HEK293T (cell line): Measurements from ENCODE around the gene GRAMD1B.
"Not testable (repeated sequence)": the region's sequence is repeated elsewhere in the genome, so short reads cannot be mapped to it uniquely, and the experiment has no call there.

Source experiments
- CTCF ChIA-PET: fragments of 350-600 bp; formaldehyde crosslinking; extraction: SDS; loops from one replicate; lab custom pipeline; 2021; ENCODE audit warnings: antibody characterized with exemption, inconsistent platforms; lab: Yijun Ruan, JAX
- POLR2A ChIA-PET: fragments of 350-600 bp; formaldehyde crosslinking; extraction: SDS; loops from one replicate; lab custom pipeline; 2020; ENCODE audit warnings: antibody characterized with exemption, inconsistent platforms; lab: Yijun Ruan, JAX
- DNase-seq: peaks from one replicate; pipeline ENCODE4 v3.0.0; 2012; ENCODE audit warnings: mixed read lengths; ENCODE audit errors: extremely low spot score
- ARNT ChIP-seq: fragments of 450-650 bp; IDR thresholded peaks from 2 replicates; pipeline ENCODE4 v1.6.1; 2017; ENCODE audit warnings: mild to moderate bottlenecking
- BHLHE40 ChIP-seq: fragments of 450-650 bp; IDR thresholded peaks from 2 replicates; pipeline ENCODE4 v1.6.1; 2016; ENCODE audit warnings: mild to moderate bottlenecking, moderate library complexity, borderline replicate concordance
- CTBP1 ChIP-seq: fragments of 450-650 bp; IDR thresholded peaks from 2 replicates; pipeline ENCODE4 v1.6.1; 2016; ENCODE audit warnings: borderline replicate concordance
- ELF4 ChIP-seq: fragments of 450-650 bp; IDR thresholded peaks from 2 replicates; pipeline ENCODE4 v1.6.1; 2017; ENCODE audit warnings: antibody characterized with exemption
- FOXA1 ChIP-seq: fragments of 450-650 bp; IDR thresholded peaks from 2 replicates; pipeline ENCODE4 v1.6.1; 2016; ENCODE audit warnings: mild to moderate bottlenecking
- FOXK2 ChIP-seq: fragments of 450-650 bp; IDR thresholded peaks from 2 replicates; pipeline ENCODE4 v1.6.1; 2016; ENCODE audit warnings: mild to moderate bottlenecking
- FOXM1 ChIP-seq: fragments of 450-650 bp; IDR thresholded peaks from 2 replicates; pipeline ENCODE4 v1.6.1; 2017; ENCODE audit warnings: mild to moderate bottlenecking, borderline replicate concordance
- HDGF ChIP-seq: fragments of 450-650 bp; IDR thresholded peaks from 2 replicates; pipeline ENCODE4 v1.6.1; 2017; ENCODE audit warnings: antibody characterized with exemption, borderline replicate concordance
- L3MBTL2 ChIP-seq: fragments of 450-650 bp; conservative IDR thresholded peaks from 2 replicates; pipeline ENCODE4 v1.6.1; 2016; ENCODE audit warnings: mild to moderate bottlenecking
- LEF1 ChIP-seq: fragments of 450-650 bp; IDR thresholded peaks from 2 replicates; pipeline ENCODE4 v1.6.1; 2017; ENCODE audit warnings: mild to moderate bottlenecking, borderline replicate concordance
- NFRKB ChIP-seq: fragments of 450-650 bp; IDR thresholded peaks from 2 replicates; pipeline ENCODE4 v1.6.1; 2016; ENCODE audit warnings: mild to moderate bottlenecking, moderate library complexity
- SP1 ChIP-seq: fragments of 450-650 bp; IDR thresholded peaks from 2 replicates; pipeline ENCODE4 v1.6.1; 2017
- SUZ12 ChIP-seq: fragments of 450-650 bp; IDR thresholded peaks from 2 replicates; pipeline ENCODE4 v1.6.1; 2016; ENCODE audit warnings: mild to moderate bottlenecking
- TARDBP ChIP-seq: fragments of 450-650 bp; IDR thresholded peaks from 2 replicates; pipeline ENCODE4 v1.6.1; 2016
- ZNF384 ChIP-seq: fragments of 450-650 bp; IDR thresholded peaks from 2 replicates; pipeline ENCODE4 v1.6.1; 2016
- TF ChIP-seq, protein P1 (sequence below): fragments of 450-650 bp; IDR thresholded peaks from 2 replicates; pipeline ENCODE4 v1.6.1; 2016

GRAMD1B gene

DNA sequence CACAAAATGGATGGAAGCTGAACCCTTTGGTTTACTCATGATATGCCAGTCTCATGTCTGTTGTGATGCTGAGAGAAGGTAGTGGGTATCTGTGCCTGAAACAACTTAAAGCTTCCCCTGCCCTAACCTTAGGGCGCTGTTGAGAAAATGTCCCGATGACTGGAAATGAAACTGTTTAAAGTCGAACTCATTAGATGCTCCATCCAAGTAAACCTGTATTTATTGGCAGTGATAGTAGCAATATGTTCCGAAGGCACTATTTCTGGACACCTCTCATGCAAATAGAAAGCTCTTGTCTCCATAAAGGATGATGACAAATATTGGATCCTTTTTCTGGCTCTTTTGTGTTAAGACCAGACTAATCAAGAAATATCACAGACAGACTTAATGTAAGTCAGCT is 86.2 kb downstream of the GRAMD1B start:
- DNase-seq = no peak
- TF ChIP-seq CTBP1 (no peak), NFRKB (no peak), BHLHE40 (no peak), SP1 (no peak), LEF1 (no peak), ELF4 (no peak), TARDBP (no peak), ZNF384 (no peak), L3MBTL2 (no peak), FOXM1 (no peak), SUZ12 (no peak), HDGF (no peak), FOXA1 (no peak), FOXK2 (no peak), ARNT (no peak)
- TF ChIP-seq, protein P1, sequence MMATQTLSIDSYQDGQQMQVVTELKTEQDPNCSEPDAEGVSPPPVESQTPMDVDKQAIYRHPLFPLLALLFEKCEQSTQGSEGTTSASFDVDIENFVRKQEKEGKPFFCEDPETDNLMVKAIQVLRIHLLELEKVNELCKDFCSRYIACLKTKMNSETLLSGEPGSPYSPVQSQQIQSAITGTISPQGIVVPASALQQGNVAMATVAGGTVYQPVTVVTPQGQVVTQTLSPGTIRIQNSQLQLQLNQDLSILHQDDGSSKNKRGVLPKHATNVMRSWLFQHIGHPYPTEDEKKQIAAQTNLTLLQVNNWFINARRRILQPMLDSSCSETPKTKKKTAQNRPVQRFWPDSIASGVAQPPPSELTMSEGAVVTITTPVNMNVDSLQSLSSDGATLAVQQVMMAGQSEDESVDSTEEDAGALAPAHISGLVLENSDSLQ = no peak
- ChIA-PET CTCF (interaction anchor here (0.6 to 1.3 kb wide), 3 partner anchors 38 to 1682 kb away, joined by 3 to 6 read pairs (median 5); no protein-coding TSS in a partner anchor), POLR2A (no interaction called here)

DNA sequence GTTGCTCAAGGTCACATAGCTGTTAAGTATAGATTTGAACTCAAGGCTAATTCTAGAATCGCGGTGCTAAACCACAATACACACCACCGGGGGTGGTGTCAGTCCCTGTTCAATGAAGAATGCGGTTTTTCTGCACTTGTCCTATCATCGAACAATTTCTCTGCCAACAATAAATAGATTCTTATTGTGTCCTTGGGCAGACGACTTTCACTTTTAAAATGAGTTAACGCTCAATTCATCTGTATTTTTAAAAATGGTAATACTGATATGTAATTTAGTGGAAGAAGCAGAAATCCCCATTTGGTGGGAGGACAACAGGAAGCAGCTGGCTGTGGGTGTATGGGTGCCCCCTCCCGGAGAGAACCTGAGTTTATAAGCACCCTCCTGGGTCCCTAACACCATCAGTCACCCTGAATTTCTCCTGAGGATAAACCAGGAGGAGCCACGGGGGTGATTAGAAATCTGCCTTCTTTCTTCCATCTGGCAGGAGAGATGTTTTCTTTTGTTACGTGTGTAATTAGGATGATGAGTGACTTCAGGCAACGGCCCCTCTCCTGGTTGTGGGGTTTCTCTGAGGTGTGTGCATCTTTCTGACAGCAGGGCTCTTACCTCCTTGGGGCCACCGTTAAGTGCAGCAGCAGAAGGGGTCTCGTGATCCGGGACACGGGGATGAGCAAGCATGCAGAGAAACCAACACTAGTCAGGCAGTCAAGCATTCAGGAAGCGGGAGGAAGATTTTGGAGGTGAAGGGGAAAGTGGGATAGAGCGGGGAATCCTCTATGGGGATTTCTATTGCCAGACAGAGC is 87.7 kb downstream of the GRAMD1B start:
- POLR2A ChIA-PET = no interaction called here
- DNase-seq = no peak
- TF ChIP-seq ELF4 (no peak), SUZ12 (no peak), LEF1 (no peak), FOXA1 (no peak), SP1 (no peak), NFRKB (no peak), ZNF384 (no peak), TARDBP (no peak)
- CTCF ChIA-PET = interaction anchor here (1.0 kb wide), 1 partner anchor 58 kb away, joined by 5 read pairs; no protein-coding TSS in a partner anchor

DNA sequence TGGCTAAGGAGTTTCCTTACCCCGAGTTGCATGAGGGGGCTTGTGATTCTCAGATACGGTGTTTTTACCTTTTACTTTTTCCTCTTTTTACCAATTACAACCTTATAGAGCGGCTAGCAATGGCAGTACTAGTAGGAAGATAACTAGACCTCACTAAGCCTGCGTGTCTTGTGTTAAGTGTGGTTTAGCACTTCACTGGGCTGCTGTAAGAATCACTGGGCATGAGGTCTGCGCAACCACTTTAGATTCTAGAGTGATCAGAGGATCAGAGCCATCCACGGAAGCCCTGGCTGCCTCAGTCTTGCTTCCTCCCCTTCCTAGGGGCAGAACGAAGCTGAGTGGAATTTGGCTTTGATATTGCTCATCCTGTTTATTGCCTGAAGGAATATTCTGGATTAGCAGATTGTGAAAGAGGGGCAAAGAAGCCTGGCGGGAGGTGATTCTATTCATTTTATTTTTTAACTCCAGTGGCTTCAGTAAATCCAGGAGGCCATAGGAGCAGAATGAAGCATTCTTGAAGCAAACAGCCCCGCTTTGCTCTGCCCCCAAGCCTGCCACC is 88.5 kb downstream of the GRAMD1B start:
- TF ChIP-seq L3MBTL2 (no peak), FOXM1 (no peak), FOXA1 (no peak), BHLHE40 (no peak), NFRKB (no peak), CTBP1 (no peak), ZNF384 (no peak), ELF4 (no peak), SUZ12 (no peak), FOXK2 (no peak), LEF1 (no peak), TARDBP (no peak), HDGF (no peak), SP1 (no peak), ARNT (no peak)
- TF ChIP-seq, protein P1 = no peak
- DNase-seq = no peak
- ChIA-PET CTCF (interaction anchor here (0.6 kb wide), 2 partner anchors 24 to 306 kb away, joined by 3 to 5 read pairs; no protein-coding TSS in a partner anchor), POLR2A (no interaction called here)

GRCh38 chr11:123519055-123519796 is 89.2 kb downstream of the GRAMD1B start:
- CTCF ChIA-PET = interaction anchor here (0.6 to 1.2 kb wide), 3 partner anchors 8 to 307 kb away, joined by 3 to 5 read pairs (median 4); no protein-coding TSS in a partner anchor
- no peak for DNase-seq
- POLR2A ChIA-PET = interaction anchor here (1.1 kb wide), 1 partner anchor 16 kb away, joined by 3 read pairs; no protein-coding TSS in a partner anchor
- TF ChIP-seq BHLHE40 (no peak), FOXK2 (no peak), SUZ12 (no peak), FOXA1 (no peak), ARNT (no peak), ZNF384 (no peak), CTBP1 (no peak), HDGF (no peak), NFRKB (no peak), TARDBP (no peak), FOXM1 (no peak), ELF4 (no peak), L3MBTL2 (no peak)

- TF ChIP-seq ZNF384 = no peak
- no peak for TF ChIP-seq LEF1
- TF ChIP-seq L3MBTL2 = no peak
- no peak for TF ChIP-seq TARDBP
- TF ChIP-seq, protein P1 = no peak
- TF ChIP-seq SP1 = no peak
- no peak for TF ChIP-seq ARNT
- TF ChIP-seq FOXK2 = no peak
- no peak for TF ChIP-seq BHLHE40
- no peak for TF ChIP-seq NFRKB
- no peak for TF ChIP-seq SUZ12
- no peak for TF ChIP-seq HDGF
- TF ChIP-seq ELF4 = no peak
- DNase-seq = no peak
- POLR2A ChIA-PET = interaction anchor here (1.1 kb wide), 1 partner anchor 15 kb away, joined by 3 read pairs; no protein-coding TSS in a partner anchor
- CTCF ChIA-PET = interaction anchor here (1.2 kb wide), 1 partner anchor 9 kb away, joined by 4 read pairs; no protein-coding TSS in a partner anchor
Measured at GRCh38 chr11:123519797-123520193, 89.7 kb downstream of the GRAMD1B start.

- POLR2A ChIA-PET = not testable (repeated sequence)
Measured at GRCh38 chr11:123520476-123520875, 90.4 kb downstream of the GRAMD1B start.

More at GRCh38 chr11:123520476-123520875, 90.4 kb downstream of the GRAMD1B start:
- CTCF ChIA-PET = interaction anchor here (1.2 kb wide), 1 partner anchor 9 kb away, joined by 4 read pairs; no protein-coding TSS in a partner anchor
- not testable (repeated sequence) for DNase-seq
